ENCODE data around the gene TMEM81.

The TMEM81 gene

GRCh38 chr1:205057808-205058575 lies 26.3 kb downstream of the TMEM81 start:
- no peak for DNase-seq

GRCh38 chr1:205056956-205057568 lies 27.2 kb downstream of the TMEM81 start:
- no peak for DNase-seq

- no peak for DNase-seq
These were observed 28.1 kb downstream of the TMEM81 start for GRCh38 chr1:205056188-205056611.

- DNase-seq = no peak
These were observed 30.2 kb downstream of the TMEM81 start for GRCh38 chr1:205054013-205054412.

GRCh38 chr1:205053296-205053695 lies 31.0 kb downstream of the TMEM81 start:
- no peak for DNase-seq

- DNase-seq = no peak
These were observed 31.6 kb downstream of the TMEM81 start for GRCh38 chr1:205052690-205053089.

GRCh38 chr1:205049479-205049878 lies 34.8 kb downstream of the TMEM81 start:
- no peak for DNase-seq

GRCh38 chr1:205048382-205048781 lies 35.9 kb downstream of the TMEM81 start:
- DNase-seq = no peak

GRCh38 chr1:205047764-205048231 lies 36.5 kb downstream of the TMEM81 start:
- DNase-seq = no peak

GRCh38 chr1:205046870-205047269 lies 37.4 kb downstream of the TMEM81 start:
- DNase-seq = no peak

GRCh38 chr1:205045146-205045545 lies 39.1 kb downstream of the TMEM81 start:
- DNase-seq = no peak

- DNase-seq = no peak
These were observed 39.5 kb downstream of the TMEM81 start for GRCh38 chr1:205044741-205045140.

- no peak for DNase-seq
These were observed 40.4 kb downstream of the TMEM81 start for GRCh38 chr1:205043866-205044265.

- no peak for DNase-seq
These were observed 41.1 kb downstream of the TMEM81 start, which contains the start of gene CNTN2 for GRCh38 chr1:205042911-205043806. CNTN2 (plus strand) TSS chr1:205043212; CDS start chr1:205053186, 9,974 bp downstream.

- no peak for DNase-seq
These were observed 42.0 kb downstream of the TMEM81 start for GRCh38 chr1:205041998-205042910.

GRCh38 chr1:205041001-205041715 lies 43.1 kb downstream of the TMEM81 start:
- DNase-seq = no peak

- DNase-seq = no peak
These were observed 46.0 kb downstream of the TMEM81 start for GRCh38 chr1:205038132-205038786.

- DNase-seq = no peak
These were observed 46.7 kb downstream of the TMEM81 start for GRCh38 chr1:205037539-205037938.

All from CD4-positive, alpha-beta T cell treated with Interleukin-17A for 4 hours (primary cell).